Upper lobe of left lung (tissue), 6 donors: ENCODE results near the gene TBX1. TPM values are rescaled to one million over a fixed set of nuclear protein-coding genes. Genes with fewer than 3 reads are reported as not detected.
A peak's percentile ranks its signal among the peaks of the same experiment; 100 is the strongest.

Source experiments
- ATAC-seq, 2 donors: fragments of 200-7000 bp; cut with Tn5 transposase; one replicate each; pipeline ENCODE4 v1.9.1; 2022; ENCODE audit warnings: mild to moderate bottlenecking in 2 of 2, moderate library complexity in 2 of 2; ENCODE audit not compliant: low FRiP score in 2 of 2
- DNase-seq, 2 donors: peaks; one replicate each; pipeline ENCODE4 v3.0.0-alpha.2; 2019 to 2020
- H3K27ac ChIP-seq, 4 donors: fragments of 200-600 bp; sonication (generic); one replicate each; pipeline ENCODE4 v1.5.1; 2016 to 2019
- H3K27me3 ChIP-seq, 4 donors: fragments of 200-600 bp; sonication (generic); one replicate each; pipeline ENCODE4 v1.5.1; 2017 to 2019
- H3K36me3 ChIP-seq, 4 donors: fragments of 200-600 bp; sonication (generic); one replicate each; pipeline ENCODE4 v1.5.1; 2016 to 2019
- H3K4me1 ChIP-seq, 4 donors: fragments of 200-600 bp; sonication (generic); one replicate each; pipeline ENCODE4 v1.5.1; 2018 to 2019
- H3K4me3 ChIP-seq, 4 donors: fragments of 200-600 bp; sonication (generic); one replicate each; pipeline ENCODE4 v1.5.1; 2017 to 2019; ENCODE audit warnings: mild to moderate bottlenecking in 2 of 4, moderate library complexity in 1 of 4
- H3K9me3 ChIP-seq, 4 donors: fragments of 200-600 bp; sonication (generic); one replicate each; pipeline ENCODE4 v1.5.1; 2018 to 2019
- EP300 ChIP-seq, 4 donors: sonication (generic); formaldehyde crosslinking; IDR thresholded peaks; one replicate each; pipeline ENCODE4 v1.5.1; 2017; ENCODE audit warnings: antibody characterized with exemption in 4 of 4, control low read depth in 2 of 4
- POLR2A ChIP-seq, 4 donors: fragments of 450-650 bp; IDR thresholded peaks; one replicate each; pipeline ENCODE4 v1.5.1; 2016 to 2017; ENCODE audit warnings: antibody characterized with exemption in 4 of 4, mild to moderate bottlenecking in 2 of 4
- POLR2AphosphoS5 ChIP-seq, 2 donors: sonication (generic); formaldehyde crosslinking; IDR thresholded peaks; one replicate each; pipeline ENCODE4 v1.5.1; 2017; ENCODE audit warnings: antibody characterized with exemption in 2 of 2
- WGBS, 2 donors: methylation state at CpG; one replicate each; pipeline ENCODE4 v1.1.5; 2017 to 2018; 5-methylcytosine and 5-hydroxymethylcytosine counted together
- total RNA-seq, 6 donors: library from RNA; depleted of rRNA in 4 of 6; stranded (reverse); fragments of >200 nt in 4 of 6; gene quantifications; one replicate each; pipeline versions ENCODE4 v1.1.0 to v1.2.1, GENCODE V29; 2016 to 2021
- TF ChIP-seq, protein P1 (sequence below), 6 experiments: fragments of 450-650 bp in 4 of 6; fragments of 200-600 bp in 2 of 6; sonication (generic) in 2 of 6; IDR thresholded peaks; one replicate each; pipeline ENCODE4 v1.5.1; 2016 to 2019; ENCODE audit warnings: antibody characterized with exemption in 6 of 6
- donor health status: DM: no; HTN: no; CAD: no; lungs with moderate emphysema.
- donor health status: DM: no; HTN: yes; CAD: no; lungs with severe emphysema.

TBX1 gene
- total RNA-seq, 6 donors from 2014 or later = 1.0 to 12.2 (median 5.4) TPM

GRCh38 chr22:19814428-19814827 is 53.9 kb downstream of the TBX1 start:
- Histone ChIP-seq H3K27ac (no peak overlapping the region), H3K36me3 (no peaks in the 10 kb centered on the region), H3K4me3 (no peak overlapping the region), H3K9me3 (no peaks in the 10 kb centered on the region), H3K4me1 (peaks cover 0 to 13% (median 3%) of the 10 kb centered on the region in 4 donors), H3K27me3 (no peaks in the 10 kb centered on the region)
- WGBS, 2 donors = 91% methylated on average over 5 of the region's 5 CpGs
- DNase-seq = no peak
- no peak for TF ChIP-seq POLR2A (IDR thresholded peaks at IDR 0.05)
- no peak for TF ChIP-seq EP300 (IDR thresholded peaks at IDR 0.05)
- no peak for TF ChIP-seq POLR2AphosphoS5 (IDR thresholded peaks at IDR 0.05)
- TF ChIP-seq, protein P1, sequence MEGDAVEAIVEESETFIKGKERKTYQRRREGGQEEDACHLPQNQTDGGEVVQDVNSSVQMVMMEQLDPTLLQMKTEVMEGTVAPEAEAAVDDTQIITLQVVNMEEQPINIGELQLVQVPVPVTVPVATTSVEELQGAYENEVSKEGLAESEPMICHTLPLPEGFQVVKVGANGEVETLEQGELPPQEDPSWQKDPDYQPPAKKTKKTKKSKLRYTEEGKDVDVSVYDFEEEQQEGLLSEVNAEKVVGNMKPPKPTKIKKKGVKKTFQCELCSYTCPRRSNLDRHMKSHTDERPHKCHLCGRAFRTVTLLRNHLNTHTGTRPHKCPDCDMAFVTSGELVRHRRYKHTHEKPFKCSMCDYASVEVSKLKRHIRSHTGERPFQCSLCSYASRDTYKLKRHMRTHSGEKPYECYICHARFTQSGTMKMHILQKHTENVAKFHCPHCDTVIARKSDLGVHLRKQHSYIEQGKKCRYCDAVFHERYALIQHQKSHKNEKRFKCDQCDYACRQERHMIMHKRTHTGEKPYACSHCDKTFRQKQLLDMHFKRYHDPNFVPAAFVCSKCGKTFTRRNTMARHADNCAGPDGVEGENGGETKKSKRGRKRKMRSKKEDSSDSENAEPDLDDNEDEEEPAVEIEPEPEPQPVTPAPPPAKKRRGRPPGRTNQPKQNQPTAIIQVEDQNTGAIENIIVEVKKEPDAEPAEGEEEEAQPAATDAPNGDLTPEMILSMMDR (IDR thresholded peaks at IDR 0.05) = no peak
- ATAC-seq = no peak

GRCh38 chr22:19815093-19815822 is 54.7 kb downstream of the TBX1 start:
- H3K4me3 ChIP-seq = no peak overlapping the region
- H3K36me3 ChIP-seq = no peaks in the 10 kb centered on the region
- ATAC-seq (no peak), DNase-seq (peak in 1 of 2 donors; percentile 47)
- no peaks in the 10 kb centered on the region for H3K9me3 ChIP-seq
- H3K4me1 ChIP-seq = peaks cover 0 to 13% (median 3%) of the 10 kb centered on the region in 4 donors
- TF ChIP-seq POLR2AphosphoS5 (IDR thresholded peaks at IDR 0.05) (no peak), POLR2A (IDR thresholded peaks at IDR 0.05) (no peak), EP300 (IDR thresholded peaks at IDR 0.05) (no peak)
- TF ChIP-seq, protein P1 (IDR thresholded peaks at IDR 0.05) = no peak
- WGBS, 2 donors = 88 to 96% methylated on average over 11 to 18 of the region's 18 CpGs
- H3K27ac ChIP-seq = no peak overlapping the region
- H3K27me3 ChIP-seq = no peaks in the 10 kb centered on the region

GRCh38 chr22:19815823-19816290 is 55.3 kb downstream of the TBX1 start:
- WGBS, 2 donors = 89 to 93% methylated on average over 12 to 16 of the region's 16 CpGs
- Histone ChIP-seq H3K36me3 (no peaks in the 10 kb centered on the region), H3K9me3 (no peaks in the 10 kb centered on the region), H3K4me3 (no peak overlapping the region), H3K27me3 (no peaks in the 10 kb centered on the region), H3K27ac (no peak overlapping the region), H3K4me1 (peaks cover 0 to 13% (median 3%) of the 10 kb centered on the region in 4 donors)
- TF ChIP-seq, protein P1 (IDR thresholded peaks at IDR 0.05) = no peak
- TF ChIP-seq POLR2AphosphoS5 (IDR thresholded peaks at IDR 0.05) (no peak), POLR2A (IDR thresholded peaks at IDR 0.05) (no peak), EP300 (IDR thresholded peaks at IDR 0.05) (no peak)
- ATAC-seq (no peak), DNase-seq (peak; percentile 14 to 47)

- ATAC-seq = no peak
- no peaks in the 10 kb centered on the region for H3K27me3 ChIP-seq
- H3K4me1 ChIP-seq = peaks cover 0 to 13% (median 3%) of the 10 kb centered on the region in 4 donors
- no peaks in the 10 kb centered on the region for H3K9me3 ChIP-seq
- H3K4me3 ChIP-seq = no peak overlapping the region
- no peaks in the 10 kb centered on the region for H3K36me3 ChIP-seq
- peak in 1 of 2 donors; percentile 17 for DNase-seq
- H3K27ac ChIP-seq = no peak overlapping the region
- 92 to 94% methylated on average over 14 of the region's 14 CpGs for WGBS, 2 donors
- TF ChIP-seq POLR2A (IDR thresholded peaks at IDR 0.05) = no peak
- TF ChIP-seq EP300 (IDR thresholded peaks at IDR 0.05) = no peak
- TF ChIP-seq, protein P1 (IDR thresholded peaks at IDR 0.05) = no peak
Observed at GRCh38 chr22:19816372-19817119, 56.0 kb downstream of the TBX1 start.

Other genes starting within 250 kb of the TBX1 start
- 100 to 1,000 TPM in 5 of 6 donors, 10 to 100 TPM in 1; 70.2 to 726 (median 229) TPM for gene CLDN5, start 236.4 kb upstream of the TBX1 start, total RNA-seq
- 10 to 100 TPM in 5 of 6 donors, 1 to 10 TPM in 1; 6.0 to 30.0 (median 17.1) TPM for gene SEPTIN5, start 46.3 kb upstream of the TBX1 start, total RNA-seq
- 10 to 100 TPM in 1 of 6 donors, 1 to 10 TPM in 5; 1.5 to 23.7 (median 6.6) TPM for gene GP1BB, start 37.2 kb upstream of the TBX1 start, total RNA-seq
- gene GNB1L, start 94.1 kb downstream of the TBX1 start, total RNA-seq = 10 to 100 TPM in 1 of 6 donors, 1 to 10 TPM in 4, under 1 TPM in 1; 0.78 to 11.1 (median 6.8) TPM
- gene RTL10, start 94.1 kb downstream of the TBX1 start, total RNA-seq = 10 to 100 TPM; 16.4 to 27.4 (median 24.1) TPM
- 100 to 1,000 TPM; 136 to 475 (median 272) TPM for gene COMT, start 181.0 kb downstream of the TBX1 start, total RNA-seq
- 10 to 100 TPM; 29.6 to 78.6 (median 49.3) TPM for gene TXNRD2, start 181.0 kb downstream of the TBX1 start, total RNA-seq